Measurements from ENCODE around the gene CDK16.

The CDK16 gene

DNA sequence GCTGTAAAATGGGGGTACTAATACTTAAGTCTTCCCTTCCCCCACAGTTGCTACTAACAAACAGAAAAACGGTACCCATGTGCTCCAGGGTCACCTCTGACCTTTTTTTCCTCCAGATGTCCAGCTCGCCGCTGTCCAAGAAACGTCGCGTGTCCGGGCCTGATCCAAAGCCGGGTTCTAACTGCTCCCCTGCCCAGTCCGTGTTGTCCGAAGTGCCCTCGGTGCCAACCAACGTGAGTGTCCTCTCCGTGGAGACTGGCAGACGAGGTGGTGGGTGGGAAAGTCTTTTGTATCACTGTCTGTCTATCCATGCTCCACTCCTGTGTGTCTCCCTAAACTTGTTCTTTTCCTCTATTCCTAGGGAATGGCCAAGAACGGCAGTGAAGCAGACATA is 19.8 kb upstream of the CDK16 start:
- ATAC-seq = no peak
- TF ChIP-seq ZNF565 (CRISPR knock-in tag; conservative IDR thresholded peaks at IDR 0.05; ENCODE audit: low read depth) = no peak
- TF ChIP-seq ISL1 (CRISPR knock-in tag; IDR thresholded peaks at IDR 0.05) = no peak
- TF ChIP-seq ZFP3 (CRISPR knock-in tag; IDR thresholded peaks at IDR 0.05) = no peak
- no peak for TF ChIP-seq CSDC2 (CRISPR knock-in tag; IDR thresholded peaks at IDR 0.05)
- TF ChIP-seq ARNTL (CRISPR knock-in tag; IDR thresholded peaks at IDR 0.05; ENCODE audit: borderline replicate concordance, low read depth) = no peak
- TF ChIP-seq, protein P1, sequence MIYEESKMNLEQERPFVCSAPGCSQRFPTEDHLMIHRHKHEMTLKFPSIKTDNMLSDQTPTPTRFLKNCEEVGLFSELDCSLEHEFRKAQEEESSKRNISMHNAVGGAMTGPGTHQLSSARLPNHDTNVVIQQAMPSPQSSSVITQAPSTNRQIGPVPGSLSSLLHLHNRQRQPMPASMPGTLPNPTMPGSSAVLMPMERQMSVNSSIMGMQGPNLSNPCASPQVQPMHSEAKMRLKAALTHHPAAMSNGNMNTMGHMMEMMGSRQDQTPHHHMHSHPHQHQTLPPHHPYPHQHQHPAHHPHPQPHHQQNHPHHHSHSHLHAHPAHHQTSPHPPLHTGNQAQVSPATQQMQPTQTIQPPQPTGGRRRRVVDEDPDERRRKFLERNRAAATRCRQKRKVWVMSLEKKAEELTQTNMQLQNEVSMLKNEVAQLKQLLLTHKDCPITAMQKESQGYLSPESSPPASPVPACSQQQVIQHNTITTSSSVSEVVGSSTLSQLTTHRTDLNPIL (CRISPR knock-in tag; IDR thresholded peaks at IDR 0.05; ENCODE audit: low read depth) = no peak
- no peak for TF ChIP-seq SNAI2 (CRISPR knock-in tag; IDR thresholded peaks at IDR 0.05)
- TF ChIP-seq ZNF70 (CRISPR knock-in tag; IDR thresholded peaks at IDR 0.05) = no peak

DNA sequence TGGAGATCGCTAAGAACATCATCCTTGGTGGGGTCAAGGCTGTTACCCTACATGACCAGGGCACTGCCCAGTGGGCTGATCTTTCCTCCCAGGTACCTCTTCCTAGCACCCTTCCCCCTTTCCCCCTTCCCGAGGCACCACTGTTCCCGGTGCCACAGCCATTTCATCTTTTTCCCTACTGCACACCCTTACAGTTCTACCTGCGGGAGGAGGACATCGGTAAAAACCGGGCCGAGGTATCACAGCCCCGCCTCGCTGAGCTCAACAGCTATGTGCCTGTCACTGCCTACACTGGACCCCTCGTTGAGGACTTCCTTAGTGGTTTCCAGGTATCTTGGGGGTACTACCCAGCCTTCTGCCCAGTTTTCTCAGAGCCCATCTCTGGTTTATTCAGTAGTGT is 19.2 kb upstream of the CDK16 start:
- ATAC-seq = no peak
- TF ChIP-seq CSDC2 (CRISPR knock-in tag; IDR thresholded peaks at IDR 0.05) (no peak), PPARA (CRISPR knock-in tag; IDR thresholded peaks at IDR 0.05; ENCODE audit: borderline replicate concordance) (no peak), TCF4 (CRISPR knock-in tag; IDR thresholded peaks at IDR 0.05; ENCODE audit: borderline replicate concordance) (no peak), ARNTL (CRISPR knock-in tag; IDR thresholded peaks at IDR 0.05; ENCODE audit: borderline replicate concordance, low read depth) (no peak)
- TF ChIP-seq, protein P1 (CRISPR knock-in tag; IDR thresholded peaks at IDR 0.05; ENCODE audit: low read depth) = no peak
- TF ChIP-seq, protein P2, sequence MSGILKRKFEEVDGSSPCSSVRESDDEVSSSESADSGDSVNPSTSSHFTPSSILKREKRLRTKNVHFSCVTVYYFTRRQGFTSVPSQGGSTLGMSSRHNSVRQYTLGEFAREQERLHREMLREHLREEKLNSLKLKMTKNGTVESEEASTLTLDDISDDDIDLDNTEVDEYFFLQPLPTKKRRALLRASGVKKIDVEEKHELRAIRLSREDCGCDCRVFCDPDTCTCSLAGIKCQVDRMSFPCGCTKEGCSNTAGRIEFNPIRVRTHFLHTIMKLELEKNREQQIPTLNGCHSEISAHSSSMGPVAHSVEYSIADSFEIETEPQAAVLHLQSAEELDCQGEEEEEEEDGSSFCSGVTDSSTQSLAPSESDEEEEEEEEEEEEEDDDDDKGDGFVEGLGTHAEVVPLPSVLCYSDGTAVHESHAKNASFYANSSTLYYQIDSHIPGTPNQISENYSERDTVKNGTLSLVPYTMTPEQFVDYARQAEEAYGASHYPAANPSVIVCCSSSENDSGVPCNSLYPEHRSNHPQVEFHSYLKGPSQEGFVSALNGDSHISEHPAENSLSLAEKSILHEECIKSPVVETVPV (CRISPR knock-in tag; IDR thresholded peaks at IDR 0.05) = no peak
- TF ChIP-seq, protein P3, sequence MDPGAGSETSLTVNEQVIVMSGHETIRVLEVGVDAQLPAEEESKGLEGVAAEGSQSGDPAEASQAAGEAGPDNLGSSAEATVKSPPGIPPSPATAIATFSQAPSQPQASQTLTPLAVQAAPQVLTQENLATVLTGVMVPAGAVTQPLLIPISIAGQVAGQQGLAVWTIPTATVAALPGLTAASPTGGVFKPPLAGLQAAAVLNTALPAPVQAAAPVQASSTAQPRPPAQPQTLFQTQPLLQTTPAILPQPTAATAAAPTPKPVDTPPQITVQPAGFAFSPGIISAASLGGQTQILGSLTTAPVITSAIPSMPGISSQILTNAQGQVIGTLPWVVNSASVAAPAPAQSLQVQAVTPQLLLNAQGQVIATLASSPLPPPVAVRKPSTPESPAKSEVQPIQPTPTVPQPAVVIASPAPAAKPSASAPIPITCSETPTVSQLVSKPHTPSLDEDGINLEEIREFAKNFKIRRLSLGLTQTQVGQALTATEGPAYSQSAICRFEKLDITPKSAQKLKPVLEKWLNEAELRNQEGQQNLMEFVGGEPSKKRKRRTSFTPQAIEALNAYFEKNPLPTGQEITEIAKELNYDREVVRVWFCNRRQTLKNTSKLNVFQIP (CRISPR knock-in tag; IDR thresholded peaks at IDR 0.05; ENCODE audit: borderline replicate concordance, low read depth) = no peak

DNA sequence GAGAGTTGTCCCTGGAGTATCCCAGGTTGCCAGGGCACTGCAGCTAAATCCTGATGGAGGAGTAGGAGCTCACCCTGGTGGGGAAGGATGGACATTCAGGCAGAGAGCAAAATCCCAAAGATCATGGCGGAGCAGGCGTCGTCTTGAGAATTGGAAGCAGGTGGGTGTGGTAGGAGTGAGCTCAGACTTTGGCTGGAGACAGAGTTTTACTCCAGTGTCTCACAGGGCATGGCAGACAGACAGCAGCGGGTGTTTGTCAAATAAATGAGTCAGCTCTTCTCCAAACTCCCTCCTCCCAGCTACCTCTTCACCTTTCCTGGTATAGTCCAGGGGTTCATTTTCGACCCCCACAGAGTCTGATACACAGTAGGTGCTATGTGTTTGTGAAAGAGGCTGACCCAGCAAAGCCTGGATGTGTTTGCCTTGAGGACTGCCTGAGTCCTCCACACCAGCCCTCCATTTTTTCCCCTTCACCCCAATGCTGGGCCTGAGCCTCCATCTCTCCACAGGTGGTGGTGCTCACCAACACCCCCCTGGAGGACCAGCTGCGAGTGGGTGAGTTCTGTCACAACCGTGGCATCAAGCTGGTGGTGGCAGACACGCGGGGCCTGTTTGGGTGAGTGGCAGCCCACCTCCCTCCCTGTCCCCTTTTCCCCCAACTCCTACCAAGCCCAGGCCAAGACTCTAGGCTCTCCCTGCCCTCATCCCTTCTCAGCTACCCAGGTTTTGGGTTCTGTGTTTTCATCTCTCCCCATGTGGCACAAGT is 17.9 kb upstream of the CDK16 start:
- ATAC-seq = peak; percentile 37; the same call in 2 of the 3 replicates
- TF ChIP-seq, protein P2 (CRISPR knock-in tag; IDR thresholded peaks at IDR 0.05) = no peak
- TF ChIP-seq TOX (CRISPR knock-in tag; IDR thresholded peaks at IDR 0.05; ENCODE audit: borderline replicate concordance) = no peak
- TF ChIP-seq, protein P3 (CRISPR knock-in tag; IDR thresholded peaks at IDR 0.05; ENCODE audit: borderline replicate concordance, low read depth) = no peak
- TF ChIP-seq TCF4 (CRISPR knock-in tag; IDR thresholded peaks at IDR 0.05; ENCODE audit: borderline replicate concordance) = no peak
- no peak for TF ChIP-seq ZC3H10 (CRISPR knock-in tag; IDR thresholded peaks at IDR 0.05)
- TF ChIP-seq RARB (CRISPR knock-in tag; IDR thresholded peaks at IDR 0.05) = no peak
- TF ChIP-seq ZFP3 (CRISPR knock-in tag; IDR thresholded peaks at IDR 0.05) = no peak
- no peak for TF ChIP-seq OSR1 (CRISPR knock-in tag; IDR thresholded peaks at IDR 0.05)

DNA sequence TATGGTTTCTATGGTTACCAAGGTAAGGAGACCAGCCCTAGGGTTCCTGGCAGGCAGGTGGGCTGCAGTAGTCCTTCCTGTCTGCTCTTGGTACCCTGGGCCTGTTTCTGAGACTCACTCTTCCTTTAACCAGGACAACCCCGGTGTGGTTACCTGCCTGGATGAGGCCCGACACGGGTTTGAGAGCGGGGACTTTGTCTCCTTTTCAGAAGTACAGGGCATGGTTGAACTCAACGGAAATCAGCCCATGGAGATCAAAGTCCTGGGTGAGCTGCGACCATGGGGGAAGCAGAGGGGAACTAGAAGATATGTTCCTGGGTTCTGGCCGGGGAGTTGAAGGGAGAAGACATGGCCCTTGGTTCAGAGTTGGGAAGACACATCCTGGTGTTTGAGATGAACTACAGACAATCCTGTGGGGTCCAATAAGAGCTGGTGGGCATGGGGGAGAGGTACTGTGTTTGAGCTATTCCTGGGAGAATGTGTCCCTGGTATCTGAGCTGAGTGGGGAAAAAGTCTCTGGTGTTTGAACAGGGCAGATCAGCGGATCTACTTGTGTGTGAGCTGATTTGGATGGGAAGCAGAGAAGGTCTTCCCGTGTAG is 17.0 kb upstream of the CDK16 start:
- TF ChIP-seq, protein P4, sequence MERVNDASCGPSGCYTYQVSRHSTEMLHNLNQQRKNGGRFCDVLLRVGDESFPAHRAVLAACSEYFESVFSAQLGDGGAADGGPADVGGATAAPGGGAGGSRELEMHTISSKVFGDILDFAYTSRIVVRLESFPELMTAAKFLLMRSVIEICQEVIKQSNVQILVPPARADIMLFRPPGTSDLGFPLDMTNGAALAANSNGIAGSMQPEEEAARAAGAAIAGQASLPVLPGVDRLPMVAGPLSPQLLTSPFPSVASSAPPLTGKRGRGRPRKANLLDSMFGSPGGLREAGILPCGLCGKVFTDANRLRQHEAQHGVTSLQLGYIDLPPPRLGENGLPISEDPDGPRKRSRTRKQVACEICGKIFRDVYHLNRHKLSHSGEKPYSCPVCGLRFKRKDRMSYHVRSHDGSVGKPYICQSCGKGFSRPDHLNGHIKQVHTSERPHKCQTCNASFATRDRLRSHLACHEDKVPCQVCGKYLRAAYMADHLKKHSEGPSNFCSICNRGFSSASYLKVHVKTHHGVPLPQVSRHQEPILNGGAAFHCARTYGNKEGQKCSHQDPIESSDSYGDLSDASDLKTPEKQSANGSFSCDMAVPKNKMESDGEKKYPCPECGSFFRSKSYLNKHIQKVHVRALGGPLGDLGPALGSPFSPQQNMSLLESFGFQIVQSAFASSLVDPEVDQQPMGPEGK (CRISPR knock-in tag; IDR thresholded peaks at IDR 0.05; ENCODE audit: borderline replicate concordance) = no peak
- TF ChIP-seq ZFP3 (CRISPR knock-in tag; IDR thresholded peaks at IDR 0.05) = no peak
- ATAC-seq = no peak

Measured in SK-N-SH treated with all-trans-retinoic acid at 6 μM for 48 hours (cell line).